Right lobe of liver (tissue), 6 donors: Measurements from ENCODE around the gene IFNG-AS1. TPM values are rescaled to one million over a fixed set of nuclear protein-coding genes. Genes with fewer than 3 reads are reported as not detected.
A peak's percentile ranks its signal among the peaks of the same experiment; 100 is the strongest.

ENCODE experiments used
- ATAC-seq, 4 donors: fragments of 200-7000 bp; cut with Tn5 transposase; one replicate each; pipeline ENCODE4 v1.9.1; 2020; ENCODE audit warnings: mild to moderate bottlenecking in 4 of 4, moderate library complexity in 4 of 4
- DNase-seq, 3 donors: peaks; one replicate each; pipeline ENCODE4 v3.0.0-alpha.2; 2020
- H3K27ac ChIP-seq, 3 donors: fragments of 200-600 bp; one replicate each; pipeline ENCODE4 v1.8.0; 2022
- H3K27me3 ChIP-seq, 2 donors: fragments of 200-600 bp; one replicate each; pipeline ENCODE4 v1.8.0; 2022
- H3K36me3 ChIP-seq, 4 donors: fragments of 200-600 bp; sonication (generic) in 1 of 4; one replicate each; pipeline versions ENCODE4 v1.5.1 to v1.8.0; 2017 to 2022; ENCODE audit warnings: control low read depth in 1 of 4
- H3K4me1 ChIP-seq, 4 donors: fragments of 200-600 bp; sonication (generic) in 1 of 4; one replicate each; pipeline versions ENCODE4 v1.5.1 to v1.8.0; 2017 to 2022; ENCODE audit warnings: control low read depth in 1 of 4
- H3K4me3 ChIP-seq, 3 donors: fragments of 200-600 bp; one replicate each; pipeline ENCODE4 v1.8.0; 2022
- H3K9me3 ChIP-seq, 4 donors: fragments of 200-600 bp; sonication (generic) in 1 of 4; one replicate each; pipeline versions ENCODE4 v1.5.1 to v1.8.0; 2017 to 2022; ENCODE audit warnings: control low read depth in 1 of 4
- POLR2A ChIP-seq: fragments of 450-650 bp; IDR thresholded peaks from one replicate; pipeline ENCODE4 v1.6.1; 2017; ENCODE audit warnings: antibody characterized with exemption, mild to moderate bottlenecking
- WGBS: methylation state at CpG from one replicate; pipeline ENCODE4 v1.1.6; 2018; ENCODE audit warnings: low coverage, low lambda C conversion rate; ENCODE audit not compliant: insufficient coverage; ENCODE audit errors: missing lambda C conversion rate; 5-methylcytosine and 5-hydroxymethylcytosine counted together
- intact Hi-C, 2 donors: fragments of 100-400 bp; cut with DNase I; formaldehyde crosslinking; loops; one replicate each; pipeline versions ENCODE4 v1.11.2 to v1.14.1; 2022
- total RNA-seq, 6 experiments: library from RNA; depleted of rRNA in 2 of 6; stranded (reverse); fragments of >200 nt in 2 of 6; fragmentation: NEBNext Ultra II Directional in 3 of 6; extraction: Animal tissue kit (Norgen Biotek cat#: 25700) in 3 of 6; gene quantifications; one replicate each; pipeline versions ENCODE4 v1.1.0 to v1.2.4, GENCODE V29; 2016 to 2023
- TF ChIP-seq, protein P1 (sequence below), 4 donors: fragments of 200-600 bp in 3 of 4; fragments of 450-650 bp in 1 of 4; IDR thresholded peaks; one replicate each; pipeline versions ENCODE4 v1.5.1 to v1.8.0; 2016 to 2022; ENCODE audit warnings: antibody characterized with exemption in 4 of 4, mild to moderate bottlenecking in 2 of 4
- donor health status: DM: no; HTN: yes; CAD: no.
- donor health status: DM: no; HTN: no; CAD: no.
- donor health status: DM: no; HTN: no; CAD: no.
- donor health status: DM: no; HTN: yes; CAD: no.
- donor health status: DM: no; HTN: yes; CAD: no.

IFNG-AS1 gene
- total RNA-seq, 6 experiments from 2014 or later = 0.24 TPM; not detected in 5

GRCh38 chr12:68001486-68002466, 12.5 kb downstream of the IFNG-AS1 start:
- intact Hi-C loops = no loop called here

DNA sequence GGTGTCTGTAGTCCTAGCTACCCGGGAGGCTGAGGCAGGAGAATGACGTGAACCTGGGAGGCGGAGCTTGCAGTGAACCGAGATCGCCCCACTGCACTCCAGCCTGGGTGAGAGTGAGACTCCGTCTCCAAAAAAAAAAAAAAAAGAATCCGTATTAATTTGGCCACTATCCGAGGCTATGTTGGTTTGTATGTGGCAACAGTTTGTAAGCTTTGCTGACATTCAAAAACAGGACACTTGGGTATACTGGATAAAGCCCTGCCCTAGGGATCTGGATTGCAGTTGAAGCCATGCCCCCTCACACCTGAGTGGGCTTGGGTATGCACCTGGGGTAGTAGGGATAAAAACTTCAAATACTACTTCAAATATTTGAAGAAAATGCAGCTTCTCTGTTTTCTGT, 14.5 kb downstream of the IFNG-AS1 start:
- intact Hi-C loops = no loop called here

More at GRCh38 chr12:68001486-68002466, 12.5 kb downstream of the IFNG-AS1 start:
- peak in 1 of 3 donors; percentile 59 for DNase-seq
- Histone ChIP-seq H3K27me3 (no peaks in the 10 kb centered on the region), H3K4me1 (peaks cover 0 to 6% (median 1%) of the 10 kb centered on the region in 4 donors), H3K4me3 (no peak overlapping the region), H3K36me3 (no peaks in the 10 kb centered on the region), H3K27ac (peak overlapping the region in 1 of 3 donors; percentile 9), H3K9me3 (no peaks in the 10 kb centered on the region)
- WGBS = 25% methylated on average over 10 of the region's 11 CpGs
- TF ChIP-seq, protein P1, sequence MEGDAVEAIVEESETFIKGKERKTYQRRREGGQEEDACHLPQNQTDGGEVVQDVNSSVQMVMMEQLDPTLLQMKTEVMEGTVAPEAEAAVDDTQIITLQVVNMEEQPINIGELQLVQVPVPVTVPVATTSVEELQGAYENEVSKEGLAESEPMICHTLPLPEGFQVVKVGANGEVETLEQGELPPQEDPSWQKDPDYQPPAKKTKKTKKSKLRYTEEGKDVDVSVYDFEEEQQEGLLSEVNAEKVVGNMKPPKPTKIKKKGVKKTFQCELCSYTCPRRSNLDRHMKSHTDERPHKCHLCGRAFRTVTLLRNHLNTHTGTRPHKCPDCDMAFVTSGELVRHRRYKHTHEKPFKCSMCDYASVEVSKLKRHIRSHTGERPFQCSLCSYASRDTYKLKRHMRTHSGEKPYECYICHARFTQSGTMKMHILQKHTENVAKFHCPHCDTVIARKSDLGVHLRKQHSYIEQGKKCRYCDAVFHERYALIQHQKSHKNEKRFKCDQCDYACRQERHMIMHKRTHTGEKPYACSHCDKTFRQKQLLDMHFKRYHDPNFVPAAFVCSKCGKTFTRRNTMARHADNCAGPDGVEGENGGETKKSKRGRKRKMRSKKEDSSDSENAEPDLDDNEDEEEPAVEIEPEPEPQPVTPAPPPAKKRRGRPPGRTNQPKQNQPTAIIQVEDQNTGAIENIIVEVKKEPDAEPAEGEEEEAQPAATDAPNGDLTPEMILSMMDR (IDR thresholded peaks at IDR 0.05) = peak; percentile 31 to 49 (median 46)
- TF ChIP-seq POLR2A = no peak
- ATAC-seq = peak; percentile 64 to 79 (median 68)

DNA sequence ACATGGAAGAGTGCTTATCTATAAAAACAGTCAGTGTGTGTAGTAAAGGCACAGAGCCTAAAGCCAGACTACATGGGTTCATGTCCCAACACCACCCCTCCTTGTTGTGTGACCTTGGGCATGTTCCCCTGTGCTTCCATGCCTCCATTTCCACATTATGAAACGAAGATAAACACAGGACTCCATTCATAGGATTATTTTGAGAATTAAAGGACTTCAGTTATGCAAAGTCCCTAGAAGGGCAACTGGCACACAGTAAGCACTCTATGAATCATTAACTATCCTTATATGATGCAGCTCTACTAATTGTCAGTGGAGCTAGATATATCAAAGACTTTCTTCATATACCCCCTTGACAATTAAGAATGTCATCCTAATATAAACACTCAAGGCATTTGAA, 17.8 kb downstream of the IFNG-AS1 start:
- TF ChIP-seq, protein P1 (IDR thresholded peaks at IDR 0.05) = no peak
- no peak for TF ChIP-seq POLR2A
- no peaks in the 10 kb centered on the region for H3K27me3 ChIP-seq
- peaks cover 0 to 10% (median 2%) of the 10 kb centered on the region in 4 donors for H3K4me1 ChIP-seq
- DNase-seq (peak in 1 of 3 donors; percentile 73), ATAC-seq (peak; percentile 73 to 91 (median 77))
- no peaks in the 10 kb centered on the region for H3K36me3 ChIP-seq
- 25% methylated on average over 1 of the region's 1 CpG for WGBS
- no peaks in the 10 kb centered on the region for H3K9me3 ChIP-seq
- no peak overlapping the region for H3K4me3 ChIP-seq
- peak overlapping the region in 2 of 3 donors; percentile 21 to 31 for H3K27ac ChIP-seq
- intact Hi-C loops = no loop called here

More for the DNA sequence above, 14.5 kb downstream of the IFNG-AS1 start:
- Histone ChIP-seq H3K36me3 (no peaks in the 10 kb centered on the region), H3K9me3 (no peaks in the 10 kb centered on the region), H3K4me3 (no peak overlapping the region), H3K27ac (no peak overlapping the region), H3K27me3 (no peaks in the 10 kb centered on the region), H3K4me1 (peaks cover 0 to 10% (median 2%) of the 10 kb centered on the region in 4 donors)
- DNase-seq (peak in 1 of 3 donors; percentile 50), ATAC-seq (peak; percentile 34 to 67 (median 48))
- no peak for TF ChIP-seq POLR2A
- TF ChIP-seq, protein P1 (IDR thresholded peaks at IDR 0.05) = no peak
- 23% methylated on average over 8 of the region's 8 CpGs for WGBS

DNA sequence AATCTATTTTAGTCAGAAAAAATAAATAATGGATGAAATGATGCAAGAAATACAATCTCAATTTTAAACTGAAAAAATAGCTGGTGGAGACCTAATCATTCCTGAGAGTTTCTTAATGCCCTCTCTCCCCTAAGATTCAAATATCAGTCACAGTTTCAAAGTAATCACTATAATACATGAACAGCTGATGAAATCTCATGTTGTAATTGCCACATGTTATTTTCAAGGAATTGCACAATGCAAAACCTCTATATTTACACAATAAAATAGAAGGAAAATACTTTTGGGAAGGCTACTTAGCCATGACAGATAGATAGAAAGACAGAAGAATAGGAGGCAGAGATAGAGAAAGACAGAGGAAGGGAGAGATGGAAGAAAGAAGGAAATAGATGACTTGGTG, 18.2 kb downstream of the IFNG-AS1 start:
- peak overlapping the region in 2 of 3 donors; percentile 21 to 29 for H3K27ac ChIP-seq

More for the DNA sequence above, 18.2 kb downstream of the IFNG-AS1 start:
- Histone ChIP-seq H3K36me3 (no peaks in the 10 kb centered on the region), H3K4me3 (no peak overlapping the region), H3K9me3 (no peaks in the 10 kb centered on the region), H3K27me3 (no peaks in the 10 kb centered on the region), H3K4me1 (peaks cover 0 to 10% (median 2%) of the 10 kb centered on the region in 4 donors)
- intact Hi-C loops = no loop called here
- peak in 2 of 4 donors; percentile 22 to 59 for ATAC-seq
- TF ChIP-seq POLR2A = no peak
- TF ChIP-seq, protein P1 (IDR thresholded peaks at IDR 0.05) = no peak
- no peak for DNase-seq
